Stimulated activated naive CD4-positive, alpha-beta T cell (primary cell): Measurements from ENCODE around the gene ZNF574.
"Not testable (repeated sequence)": the region's sequence is repeated elsewhere in the genome, so short reads cannot be mapped to it uniquely, and the experiment has no call there.

Experiments used
- DNase-seq, 6 experiments: peaks; one replicate each; lab custom pipeline; 2025; lab: John Stamatoyannopoulos, UW

The ZNF574 gene, protein sequence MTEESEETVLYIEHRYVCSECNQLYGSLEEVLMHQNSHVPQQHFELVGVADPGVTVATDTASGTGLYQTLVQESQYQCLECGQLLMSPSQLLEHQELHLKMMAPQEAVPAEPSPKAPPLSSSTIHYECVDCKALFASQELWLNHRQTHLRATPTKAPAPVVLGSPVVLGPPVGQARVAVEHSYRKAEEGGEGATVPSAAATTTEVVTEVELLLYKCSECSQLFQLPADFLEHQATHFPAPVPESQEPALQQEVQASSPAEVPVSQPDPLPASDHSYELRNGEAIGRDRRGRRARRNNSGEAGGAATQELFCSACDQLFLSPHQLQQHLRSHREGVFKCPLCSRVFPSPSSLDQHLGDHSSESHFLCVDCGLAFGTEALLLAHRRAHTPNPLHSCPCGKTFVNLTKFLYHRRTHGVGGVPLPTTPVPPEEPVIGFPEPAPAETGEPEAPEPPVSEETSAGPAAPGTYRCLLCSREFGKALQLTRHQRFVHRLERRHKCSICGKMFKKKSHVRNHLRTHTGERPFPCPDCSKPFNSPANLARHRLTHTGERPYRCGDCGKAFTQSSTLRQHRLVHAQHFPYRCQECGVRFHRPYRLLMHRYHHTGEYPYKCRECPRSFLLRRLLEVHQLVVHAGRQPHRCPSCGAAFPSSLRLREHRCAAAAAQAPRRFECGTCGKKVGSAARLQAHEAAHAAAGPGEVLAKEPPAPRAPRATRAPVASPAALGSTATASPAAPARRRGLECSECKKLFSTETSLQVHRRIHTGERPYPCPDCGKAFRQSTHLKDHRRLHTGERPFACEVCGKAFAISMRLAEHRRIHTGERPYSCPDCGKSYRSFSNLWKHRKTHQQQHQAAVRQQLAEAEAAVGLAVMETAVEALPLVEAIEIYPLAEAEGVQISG

DNA sequence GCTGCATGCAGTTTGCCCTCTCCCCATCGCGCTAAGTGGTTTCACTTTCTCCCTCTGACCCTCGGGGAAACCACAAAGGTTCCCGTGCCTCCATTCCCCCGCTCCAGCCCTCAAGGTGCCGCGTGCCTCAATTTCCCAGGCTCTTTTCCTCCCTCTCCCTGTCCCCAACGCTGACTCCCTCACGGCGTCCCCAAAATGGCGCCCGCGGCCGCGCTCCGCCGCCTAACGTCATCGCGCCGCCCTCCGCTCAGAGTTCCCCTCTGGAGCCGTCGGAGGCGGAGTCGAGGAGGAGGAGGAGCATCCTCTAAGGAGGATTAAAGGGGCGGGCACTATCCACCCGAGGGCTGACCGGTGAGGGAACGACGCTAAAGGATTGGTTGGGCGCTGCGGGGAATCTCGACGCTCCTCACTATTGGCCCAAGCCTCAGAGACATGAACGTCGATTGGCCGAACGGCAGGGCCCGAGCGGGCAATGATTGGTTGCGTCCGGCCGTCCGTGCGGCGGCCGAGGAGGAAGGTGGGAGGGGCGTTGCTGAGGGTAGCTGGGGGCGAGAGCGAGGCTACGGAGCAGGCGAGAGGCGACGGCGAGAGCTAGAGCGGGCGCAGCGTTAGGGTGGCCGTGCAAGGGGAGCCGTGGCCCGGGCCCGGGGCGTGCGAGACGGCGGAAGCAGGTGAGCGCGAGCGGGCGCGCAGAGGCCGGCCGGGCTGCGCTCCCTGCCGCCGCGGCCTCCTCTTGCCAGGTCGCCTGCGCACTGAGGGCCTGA lies at the start of gene ZNF574:
TSS of gene ZNF574 (plus strand) at position 551 of the 764 bp plus-strand sequence. CDS start 2,441 bp downstream, outside the sequence.
- DNase-seq = peak; percentile 90 to 98 (median 96)

DNA sequence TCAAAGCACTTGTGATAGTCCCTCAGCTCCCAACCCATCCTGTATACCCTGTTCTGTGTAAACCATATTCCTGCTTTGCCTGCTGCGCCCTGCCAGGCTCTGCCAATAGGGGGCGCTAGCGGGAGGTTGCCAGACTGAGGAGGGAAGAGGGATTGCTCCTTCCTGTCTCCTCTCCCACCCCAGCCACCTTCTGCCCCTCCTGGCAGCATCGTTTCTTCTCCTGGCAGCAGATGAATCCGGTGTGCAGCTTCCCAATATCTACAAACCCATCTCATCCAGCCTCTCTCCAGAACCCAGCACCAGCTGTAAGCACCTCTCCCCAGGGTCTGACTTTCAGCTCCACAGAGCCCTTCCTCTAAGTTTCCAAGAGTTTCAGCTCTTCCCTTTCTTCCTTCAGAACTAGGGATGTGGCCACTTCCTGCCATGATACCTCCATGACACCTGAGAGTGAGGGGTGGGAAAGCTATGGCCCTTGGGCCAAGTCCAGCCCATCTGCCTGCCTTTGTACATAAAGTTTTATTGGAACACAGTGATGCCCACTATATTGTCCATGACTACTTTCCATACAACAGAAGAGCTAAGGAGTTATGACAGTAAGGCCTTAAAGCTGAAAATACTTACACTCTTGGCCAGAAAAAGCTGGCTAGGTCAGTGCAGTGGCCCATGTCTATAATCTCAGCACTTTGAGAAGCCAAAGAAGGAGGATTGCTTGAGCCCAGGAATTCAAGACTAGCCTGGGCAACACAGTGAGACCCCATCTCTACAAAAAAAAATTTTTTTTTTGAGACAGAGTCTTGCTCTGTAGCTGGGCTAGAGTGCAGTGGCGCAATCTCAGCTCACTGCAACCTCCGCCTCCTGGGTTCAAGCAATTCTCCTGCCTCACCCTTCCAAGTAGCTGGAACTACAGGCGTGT lies 47.4 kb upstream of the ZNF574 start:
- no peak for DNase-seq

DNA sequence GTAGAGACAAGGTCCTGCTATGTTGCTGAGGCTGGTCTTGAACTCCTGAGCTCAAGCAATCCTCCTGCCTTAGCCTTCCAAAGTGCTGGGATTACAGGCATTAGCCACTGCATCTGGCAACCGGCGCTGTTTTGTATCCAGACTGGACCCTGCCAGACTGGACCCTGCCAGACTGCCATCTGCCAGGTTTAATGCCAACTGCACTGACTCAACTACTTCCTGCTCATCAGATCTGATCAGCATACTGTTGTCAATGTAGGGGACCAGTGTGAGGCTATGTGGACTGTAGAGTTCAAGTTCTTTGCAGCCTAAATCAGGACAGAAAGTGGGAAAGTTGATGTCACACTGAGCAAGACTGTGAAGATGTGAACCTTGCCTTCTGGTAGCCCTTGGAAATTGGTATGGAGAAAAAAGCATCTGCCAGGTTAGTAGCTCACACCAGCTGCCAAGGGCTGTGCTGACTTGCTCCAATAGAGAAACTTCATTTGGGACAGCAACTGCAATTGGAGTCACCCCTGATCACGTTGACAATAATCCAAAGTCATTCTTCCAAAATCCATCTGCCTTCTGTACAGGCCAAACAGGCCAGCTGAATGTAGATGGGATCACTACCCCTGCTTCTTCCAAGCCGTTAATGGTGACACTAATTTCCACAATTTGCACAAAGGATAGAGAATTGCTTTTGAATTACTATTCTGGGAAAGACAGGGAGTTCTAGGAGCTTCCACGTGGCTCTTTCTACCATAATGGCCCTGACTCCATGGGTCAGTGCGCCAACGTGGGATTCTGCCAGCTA lies 45.1 kb upstream of the ZNF574 start:
- no peak for DNase-seq

- DNase-seq = no peak
These were observed 43.5 kb upstream of the ZNF574 start for GRCh38 chr19:42032431-42032830.

- no peak for DNase-seq
These were observed 42.6 kb upstream of the ZNF574 start for GRCh38 chr19:42033413-42033812.

- DNase-seq = peak; percentile 22 to 64 (median 48)
These were observed 41.1 kb upstream of the ZNF574 start for GRCh38 chr19:42034640-42035391.

DNA sequence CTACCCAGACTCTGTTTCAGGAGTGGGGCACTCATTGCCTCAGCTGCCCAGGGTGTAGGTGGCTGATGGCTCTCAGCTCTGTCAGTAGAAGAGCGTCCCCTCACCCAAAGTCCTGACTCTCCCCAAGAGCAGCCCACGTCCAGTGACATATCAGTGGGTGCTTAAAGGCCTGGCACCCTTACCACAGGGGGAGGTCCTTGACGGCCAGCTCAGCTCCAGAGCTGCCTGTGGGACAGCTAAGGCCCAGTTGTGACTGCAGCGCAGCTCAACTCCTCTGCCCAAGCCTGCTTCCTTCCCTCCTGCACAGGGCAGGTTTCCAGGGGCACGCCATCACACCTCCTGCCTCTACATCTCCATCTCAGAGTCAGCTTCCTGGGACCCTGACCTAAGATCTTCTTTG lies 38.3 kb upstream of the ZNF574 start:
- no peak for DNase-seq

DNA sequence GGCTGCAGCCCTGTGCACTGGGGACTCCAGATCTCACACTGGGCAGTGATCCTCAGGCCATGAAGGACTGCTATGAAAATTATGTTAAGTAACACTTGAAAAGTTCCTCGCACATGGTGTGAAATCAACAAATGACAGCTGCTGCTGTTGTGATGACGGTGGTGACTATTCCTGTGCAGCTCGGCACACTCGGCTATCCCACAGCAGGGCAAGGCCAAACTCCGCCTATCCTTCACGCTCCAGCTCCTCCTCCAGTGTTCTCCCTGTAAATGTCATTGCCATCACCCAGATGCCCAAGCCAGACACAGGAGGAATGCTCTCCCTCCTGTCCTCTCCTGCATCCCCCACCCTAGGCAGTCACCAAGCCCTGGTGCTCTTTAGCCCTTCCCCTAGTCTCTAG lies 37.3 kb upstream of the ZNF574 start:
- no peak for DNase-seq

DNA sequence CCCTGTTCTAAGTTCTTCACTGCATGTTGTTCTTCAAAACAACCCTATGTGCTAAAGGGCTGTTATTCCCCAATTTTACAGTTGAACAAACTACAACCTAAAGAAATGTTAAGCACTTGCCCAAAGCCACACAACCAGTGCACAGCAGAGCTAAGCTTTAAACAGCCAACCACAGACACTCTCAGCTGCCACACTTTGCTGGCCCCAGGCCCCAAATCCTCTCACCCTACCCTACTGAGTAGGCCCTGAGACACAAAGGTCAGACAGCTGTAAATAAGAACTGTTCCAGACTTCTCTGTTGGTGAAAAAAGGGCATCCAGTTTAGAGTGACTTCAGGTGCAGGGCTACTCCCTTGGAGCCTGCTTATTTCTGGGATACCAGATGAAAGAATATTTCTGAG lies 35.9 kb upstream of the ZNF574 start:
- no peak for DNase-seq

DNA sequence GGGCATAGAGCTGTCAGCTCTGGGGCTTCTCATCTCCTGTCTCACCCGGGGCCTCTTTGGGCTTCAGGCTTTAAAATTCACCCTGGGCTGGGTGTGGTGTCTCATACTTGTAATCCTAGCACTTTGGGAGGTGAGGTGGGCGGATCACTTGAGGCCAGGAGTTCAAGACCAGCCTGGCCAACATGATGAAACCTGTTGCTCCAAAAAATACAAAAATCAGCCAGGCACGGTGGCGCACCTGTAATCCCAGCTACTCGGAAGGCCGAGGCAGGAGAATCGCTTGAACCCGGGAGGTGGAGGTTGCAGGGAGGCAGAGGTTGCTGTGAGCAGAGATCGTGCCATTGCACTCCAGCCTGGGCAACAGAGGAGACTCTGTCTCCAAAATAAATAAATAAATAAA lies 35.5 kb upstream of the ZNF574 start:
- not testable (repeated sequence) for DNase-seq

DNA sequence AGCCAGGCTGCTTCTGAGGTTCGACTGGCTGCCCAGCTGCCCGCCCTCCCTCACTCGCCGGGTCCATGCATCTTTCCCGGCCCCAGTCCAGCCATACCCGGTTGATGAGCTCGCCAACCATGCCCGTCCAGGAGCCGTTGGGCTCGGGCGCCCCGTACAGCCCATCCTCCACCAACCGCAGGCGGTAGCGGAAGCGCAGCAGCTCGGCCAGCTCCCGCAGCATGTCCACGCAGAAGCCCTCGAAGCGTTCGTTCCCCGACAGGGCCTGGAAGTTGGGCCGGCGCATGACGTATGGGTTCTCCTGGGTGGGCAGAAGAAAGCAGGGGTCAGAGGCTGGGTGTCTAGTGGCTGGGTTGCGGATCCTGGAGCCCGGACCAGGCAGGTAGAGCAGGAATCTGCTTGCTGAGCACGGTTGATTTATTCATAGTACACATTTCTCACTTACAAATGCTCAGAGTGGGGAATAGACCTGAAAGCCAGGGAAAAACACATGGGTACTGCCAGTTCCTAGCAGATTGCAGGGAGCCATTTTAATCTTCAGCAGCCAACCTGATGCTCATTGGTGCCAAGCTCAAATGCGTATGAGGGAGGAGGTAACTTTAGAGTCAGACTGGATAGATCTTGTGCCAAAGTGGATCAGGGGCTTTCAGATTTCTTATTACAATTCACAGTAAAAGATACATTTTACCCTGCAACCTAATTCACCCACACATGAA lies 33.4 kb upstream of the ZNF574 start:
- DNase-seq = no peak

GRCh38 chr19:42045575-42045974 lies 30.4 kb upstream of the ZNF574 start:
- no peak for DNase-seq

GRCh38 chr19:42048992-42049391 lies 27.0 kb upstream of the ZNF574 start:
- no peak for DNase-seq

- no peak for DNase-seq
These were observed 24.5 kb upstream of the ZNF574 start for GRCh38 chr19:42051166-42052115.

GRCh38 chr19:42052241-42052863 lies 23.6 kb upstream of the ZNF574 start:
- no peak for DNase-seq

DNA sequence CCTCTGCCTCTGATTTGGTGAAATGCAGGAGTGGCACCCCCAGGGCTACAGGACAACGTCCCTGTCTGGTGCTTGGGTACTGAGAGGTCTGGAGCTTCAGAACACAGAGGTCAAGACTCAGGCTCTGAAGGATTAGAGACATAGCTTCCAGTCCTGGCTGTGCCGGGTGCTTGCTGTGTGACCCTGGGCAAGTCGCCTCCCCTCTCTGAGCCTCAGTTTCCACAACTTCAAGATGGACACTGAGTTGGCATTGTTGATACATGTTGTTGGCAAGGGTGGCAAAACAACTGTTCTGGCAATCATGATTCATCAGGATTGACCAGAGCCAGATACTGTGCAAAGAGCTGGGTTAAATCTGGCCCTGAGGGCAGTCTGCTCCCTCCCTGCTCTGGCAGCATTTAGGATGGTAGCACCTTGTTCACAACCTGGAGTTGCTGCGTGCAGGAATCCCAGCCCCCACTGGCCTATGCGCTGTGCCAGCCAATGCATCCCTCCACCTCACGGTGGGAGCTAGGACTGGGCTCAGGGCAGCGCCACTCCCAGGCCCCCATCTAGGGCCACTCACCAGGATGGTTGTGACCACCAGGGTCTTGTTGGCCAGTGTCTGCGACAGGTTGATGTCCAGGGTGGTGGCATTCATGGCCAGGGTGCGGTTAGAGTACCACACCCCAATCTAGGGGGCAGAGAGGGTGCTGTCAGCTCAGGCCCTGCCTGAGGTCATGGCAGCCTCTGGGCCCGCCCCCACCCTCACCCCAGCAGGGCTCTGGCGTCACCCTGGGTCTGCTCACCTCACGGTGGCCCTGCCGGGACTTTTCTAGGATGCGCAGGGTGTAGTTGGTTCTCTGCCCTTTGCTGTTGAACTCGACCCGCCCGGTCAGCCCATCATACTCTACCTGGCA lies 22.7 kb upstream of the ZNF574 start:
- DNase-seq = no peak
